Measurements from ENCODE around the gene PHKB.

Gene PHKB

DNA sequence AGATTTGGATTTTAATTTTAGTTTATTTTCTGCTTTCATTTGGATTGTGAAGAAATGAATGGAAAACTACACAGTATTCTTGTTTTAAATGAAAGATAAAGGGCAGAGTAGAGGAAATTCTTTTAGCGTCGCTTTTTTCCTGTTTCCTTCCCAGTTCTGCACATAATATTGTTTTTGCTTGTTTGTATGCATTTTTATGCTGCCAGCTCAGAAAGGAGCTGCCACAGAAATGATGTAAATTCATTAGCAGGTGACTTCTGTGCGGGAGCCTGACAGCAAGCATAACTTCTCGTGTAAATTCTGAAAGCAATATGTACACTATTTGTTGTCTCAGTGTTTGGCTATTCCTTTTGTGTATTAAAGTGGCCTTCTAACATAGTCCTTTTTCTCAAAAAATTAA is 234.6 kb downstream of the PHKB start:
- no peak for DNase-seq

DNA sequence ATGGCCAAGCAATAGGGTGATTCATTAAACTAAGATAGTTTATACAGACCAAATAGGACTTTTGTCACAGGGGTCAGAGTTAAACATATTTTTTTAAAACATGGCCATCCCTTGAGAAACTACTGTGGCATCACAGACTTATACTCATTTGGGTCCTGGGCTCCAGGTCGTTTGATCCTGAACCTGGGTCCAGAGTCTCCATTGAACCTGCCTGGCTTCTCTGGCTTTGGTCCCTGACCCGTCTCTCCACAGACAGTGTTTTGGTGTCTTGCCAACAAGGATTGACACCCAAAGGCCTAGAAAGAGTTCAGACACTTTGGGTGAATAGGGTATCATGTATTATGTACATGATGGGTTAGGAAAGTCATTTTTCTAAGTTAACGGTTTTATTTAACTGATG is 236.7 kb downstream of the PHKB start:
- DNase-seq: no peak

DNA sequence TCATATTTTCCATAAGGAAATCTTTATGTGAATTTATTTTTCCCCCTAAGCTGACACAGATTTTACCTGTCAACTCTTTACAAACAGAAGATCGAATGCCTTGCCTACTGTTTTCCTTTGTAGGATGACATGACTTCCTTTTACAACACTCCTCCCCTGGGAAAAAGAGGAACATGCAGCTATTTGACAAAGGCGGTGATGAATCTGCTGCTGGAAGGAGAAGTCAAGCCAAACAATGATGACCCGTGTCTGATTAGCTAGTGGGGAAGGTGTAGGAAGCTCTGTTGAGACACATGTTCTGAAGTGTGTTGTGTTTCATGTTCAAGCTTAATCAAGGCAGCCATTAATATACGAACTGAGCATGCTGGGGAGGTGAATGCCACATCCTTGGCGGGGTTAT is 238.0 kb downstream of the PHKB start:
- no peak for DNase-seq

DNA sequence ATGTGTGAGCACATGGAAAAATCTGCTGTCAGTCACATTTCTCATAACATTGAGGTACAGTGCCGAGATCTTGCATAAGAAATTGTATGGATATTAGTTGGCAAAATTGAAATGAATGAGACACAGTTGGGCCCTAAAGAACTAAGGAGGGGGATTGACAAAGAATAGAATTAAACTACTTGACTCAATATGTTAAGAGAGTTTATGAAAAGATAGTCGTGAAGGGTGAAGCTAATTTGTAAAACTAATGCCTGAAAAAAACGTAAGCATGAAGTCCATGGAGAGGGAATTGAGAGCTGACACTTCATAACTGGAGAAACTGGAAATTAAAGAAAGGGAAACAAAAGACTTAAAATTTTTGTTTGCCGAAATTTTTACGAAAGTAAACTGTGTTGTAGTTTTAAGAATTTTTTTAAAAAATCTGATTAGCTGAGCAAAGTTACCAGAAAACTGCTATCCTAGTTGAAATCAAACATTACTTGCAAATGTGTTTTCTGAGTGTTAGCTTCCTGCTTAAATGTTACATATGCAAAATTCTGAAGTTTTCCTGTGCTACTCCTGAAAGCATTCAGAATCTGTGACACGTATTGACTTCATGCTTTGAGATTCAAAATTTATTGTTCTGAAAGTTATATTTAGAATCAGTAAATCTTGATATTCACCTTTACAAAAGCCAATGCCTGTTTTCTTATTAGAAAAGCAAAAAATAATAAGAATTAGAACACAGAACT is 239.9 kb downstream of the PHKB start:
- no peak for DNase-seq

DNA sequence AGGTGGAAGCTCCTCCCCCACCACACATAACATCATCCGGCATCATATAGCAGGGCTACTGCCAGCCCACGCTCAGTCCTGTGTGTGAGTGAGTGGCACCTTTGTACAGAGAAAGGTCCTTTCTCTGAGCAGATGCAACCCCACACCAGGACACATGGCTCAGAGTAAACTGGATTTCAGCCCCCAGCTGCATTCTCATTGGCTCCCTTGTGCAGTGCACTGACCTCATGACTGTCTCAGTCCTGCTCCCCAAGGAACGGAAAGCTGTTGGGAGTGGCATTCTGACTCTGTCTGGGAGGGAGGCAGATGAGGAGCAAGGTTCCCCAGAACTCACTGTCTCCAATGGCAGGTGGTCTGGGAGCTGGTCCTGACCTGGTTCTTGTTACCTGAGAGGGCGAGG is 244.1 kb downstream of the PHKB start:
- DNase-seq: no peak

DNA sequence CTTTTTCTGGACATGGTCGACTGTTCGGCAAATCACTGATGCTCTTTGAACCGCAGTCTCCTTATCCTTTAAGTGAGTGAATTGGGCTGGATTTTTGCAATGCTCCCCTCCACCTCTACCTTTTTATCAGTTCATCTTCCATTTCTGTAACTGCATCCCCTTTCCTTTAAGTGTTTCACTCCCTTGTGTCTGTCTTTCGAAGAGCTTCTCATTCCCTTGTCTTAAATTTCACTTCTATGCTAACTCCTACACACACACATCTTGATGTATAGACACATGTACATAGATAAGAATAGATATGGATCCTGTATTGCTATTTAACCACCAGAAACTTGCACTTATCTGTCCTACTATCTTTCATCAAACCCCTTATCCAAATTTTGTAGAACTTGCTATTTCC is 250.7 kb downstream of the PHKB start:
- DNase-seq: no peak

DNA sequence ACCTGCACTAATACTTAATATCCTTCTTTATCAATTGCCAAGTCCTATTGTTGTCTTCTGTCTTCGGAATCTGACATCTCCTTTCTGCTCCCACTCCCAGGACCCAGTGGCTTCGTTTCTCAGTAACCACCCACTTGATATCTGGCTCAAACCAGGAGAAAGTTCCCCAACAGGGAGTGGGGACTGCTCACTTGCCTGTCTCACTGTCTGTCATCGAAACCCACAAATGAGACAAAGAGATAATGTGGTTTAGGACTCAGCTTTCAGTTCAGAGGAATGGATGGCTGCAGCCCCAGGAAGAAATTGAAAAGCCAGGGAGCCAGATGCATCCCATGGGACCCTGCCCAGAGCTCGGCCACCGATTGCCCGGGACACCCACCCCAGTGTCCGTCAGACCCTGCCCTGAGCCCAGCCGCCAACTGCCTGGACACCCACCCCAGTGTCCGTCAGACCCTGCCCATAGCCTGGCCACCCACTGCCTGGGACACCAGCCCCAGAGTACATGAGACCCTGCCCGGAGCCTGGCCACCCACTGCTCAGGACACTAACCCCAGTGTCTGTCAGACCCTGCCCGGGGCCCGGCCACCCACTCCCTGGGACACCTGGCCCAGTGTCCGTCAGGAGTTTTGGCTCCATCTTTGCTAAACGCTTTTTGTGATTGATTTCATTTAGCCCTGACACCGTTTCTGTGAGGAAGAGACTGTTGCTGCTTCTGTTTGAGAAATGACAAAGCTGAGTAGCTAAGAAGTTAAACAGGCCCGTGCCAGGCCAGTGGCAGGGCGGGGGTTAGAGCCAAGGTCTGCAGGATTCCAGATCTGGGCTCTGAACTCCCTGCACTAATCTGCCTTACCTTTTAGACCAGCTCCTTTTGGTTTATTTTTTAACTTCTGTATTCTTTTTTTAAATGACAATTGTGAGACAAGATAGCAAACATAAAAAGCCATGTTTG is 251.4 kb downstream of the PHKB start:
- DNase-seq: no peak

DNA sequence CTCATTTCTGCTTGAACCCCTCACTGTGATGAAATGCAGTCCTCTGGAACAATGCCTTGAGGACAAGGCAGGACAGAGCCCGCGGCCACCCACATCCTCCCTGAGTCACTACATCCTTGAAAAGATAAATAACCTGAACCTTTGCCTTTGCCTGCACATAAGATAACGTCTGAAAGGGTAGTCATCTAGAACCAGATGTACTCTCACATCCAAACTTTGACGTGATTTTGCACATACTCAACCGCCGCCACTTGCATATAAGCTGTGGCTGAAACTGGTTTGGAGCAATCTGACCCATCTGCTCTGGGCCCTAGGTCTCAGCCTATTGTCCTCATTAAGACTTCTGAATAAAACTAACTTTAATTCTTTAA is 252.1 kb downstream of the PHKB start:
- no peak for DNase-seq

DNA sequence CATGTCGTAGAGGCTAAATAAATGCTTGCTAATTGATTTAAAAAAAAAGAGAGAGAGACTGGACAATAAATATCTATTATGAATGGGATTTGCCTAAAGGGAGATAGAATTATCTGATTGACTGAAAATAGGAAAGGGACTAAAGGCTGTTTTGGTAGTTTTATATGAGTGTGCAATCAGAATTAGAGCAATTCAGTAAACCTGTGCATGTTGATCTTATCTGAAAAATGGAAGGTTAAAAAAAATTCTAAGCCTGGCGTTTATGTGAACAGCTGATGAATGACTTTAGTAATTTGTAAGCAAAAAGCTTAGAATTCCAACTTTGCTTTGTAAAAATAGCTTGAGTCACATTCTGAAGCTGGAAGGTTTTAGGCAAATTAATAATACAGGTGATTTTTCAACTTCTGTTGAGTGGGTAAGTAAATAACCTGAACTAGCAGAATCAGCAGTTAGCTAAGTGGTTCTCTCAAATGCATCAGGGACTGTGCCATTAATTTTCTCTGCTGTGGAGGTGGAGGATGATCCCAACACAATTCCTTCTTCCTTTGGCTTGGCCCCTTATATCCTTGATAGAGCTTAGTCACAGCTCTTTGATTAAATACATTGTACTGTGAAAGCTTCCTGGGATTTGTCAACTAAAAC is 254.4 kb downstream of the PHKB start:
- DNase-seq: no peak

DNA sequence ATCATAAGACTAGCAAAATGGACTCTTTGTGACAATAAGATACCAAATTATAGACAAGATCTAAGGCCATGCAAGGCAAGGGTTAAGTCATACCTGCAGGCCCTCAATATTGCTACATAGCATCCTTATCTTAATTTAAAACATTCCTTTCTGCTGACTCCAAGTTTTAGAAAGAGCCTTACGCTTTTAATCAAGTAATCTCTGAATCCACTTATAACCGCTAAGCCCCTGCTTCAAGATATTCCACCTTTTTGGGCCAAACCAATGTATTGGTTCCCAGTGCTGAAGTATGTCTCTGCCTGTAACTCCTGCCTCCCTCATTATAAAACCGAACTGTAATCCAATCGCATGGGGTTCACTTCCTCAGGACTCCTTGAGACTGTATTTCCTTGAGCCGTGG is 255.4 kb downstream of the PHKB start:
- no peak for DNase-seq

DNA sequence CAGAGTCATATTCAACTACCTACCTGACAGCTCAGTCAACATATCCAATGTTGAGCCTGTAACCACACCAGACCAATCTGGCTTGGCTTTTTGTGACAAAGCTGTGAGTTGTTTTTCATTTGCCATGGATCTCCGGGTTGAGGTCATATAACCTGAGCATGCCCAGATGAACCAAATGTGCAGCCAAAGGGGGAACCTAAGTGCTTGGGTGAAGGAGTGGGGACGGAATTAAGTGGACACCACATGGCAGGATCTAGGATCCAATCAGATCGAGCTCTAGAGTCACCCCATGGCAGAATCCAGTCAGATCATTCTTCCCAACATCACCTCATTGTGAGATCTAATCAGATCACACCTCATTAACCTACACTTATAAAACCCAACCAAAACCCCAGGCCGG is 258.6 kb downstream of the PHKB start:
- no peak for DNase-seq

DNA sequence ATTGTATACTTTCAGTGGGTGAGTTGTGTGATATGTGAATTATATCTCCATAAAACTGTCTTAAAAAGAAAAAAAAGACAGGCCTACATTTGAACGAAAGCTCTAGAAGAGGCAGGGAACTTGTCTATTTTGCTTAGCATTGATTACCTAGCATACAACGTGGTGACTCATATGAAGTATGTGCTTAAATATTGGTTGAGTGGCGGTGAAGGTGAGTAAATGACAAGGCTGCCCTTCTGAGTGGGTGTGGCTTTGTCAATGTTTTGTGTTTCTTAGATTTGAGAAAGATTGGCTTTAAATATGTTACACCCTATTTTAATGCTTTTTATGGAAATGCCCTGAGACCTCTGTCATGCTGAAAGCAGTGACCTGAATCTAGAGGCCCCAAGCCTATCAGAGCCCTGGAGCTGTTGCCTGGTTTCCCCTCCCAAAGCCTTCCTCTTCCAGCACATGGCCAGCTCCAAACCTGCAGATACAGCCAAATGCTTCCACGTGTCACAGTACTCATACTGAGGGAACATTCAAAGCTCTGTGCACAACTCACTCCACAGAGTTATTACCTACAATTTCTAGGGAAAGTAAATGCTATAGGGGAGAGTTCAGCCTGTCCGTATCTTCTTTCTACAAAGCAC is 260.0 kb downstream of the PHKB start:
- no peak for DNase-seq

DNA sequence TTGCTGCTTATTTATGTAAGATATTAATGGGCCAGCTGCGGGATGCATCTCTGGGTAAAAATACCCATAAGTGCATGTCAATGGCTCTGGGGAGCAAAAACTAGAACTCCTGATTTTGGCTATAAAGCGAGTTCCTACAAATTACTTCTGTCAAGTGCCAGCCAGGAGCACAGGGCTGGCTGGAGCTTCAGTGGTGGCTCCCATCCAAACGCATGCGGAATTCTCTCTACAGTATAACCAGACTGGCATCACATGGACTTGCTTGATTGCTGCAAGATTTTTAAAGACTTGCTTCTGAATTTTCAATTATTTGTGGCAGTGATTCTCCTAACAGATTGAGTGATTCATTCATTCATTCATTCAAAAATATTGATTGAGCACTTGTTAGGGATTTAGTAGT is 260.9 kb downstream of the PHKB start:
- DNase-seq: no peak

DNA sequence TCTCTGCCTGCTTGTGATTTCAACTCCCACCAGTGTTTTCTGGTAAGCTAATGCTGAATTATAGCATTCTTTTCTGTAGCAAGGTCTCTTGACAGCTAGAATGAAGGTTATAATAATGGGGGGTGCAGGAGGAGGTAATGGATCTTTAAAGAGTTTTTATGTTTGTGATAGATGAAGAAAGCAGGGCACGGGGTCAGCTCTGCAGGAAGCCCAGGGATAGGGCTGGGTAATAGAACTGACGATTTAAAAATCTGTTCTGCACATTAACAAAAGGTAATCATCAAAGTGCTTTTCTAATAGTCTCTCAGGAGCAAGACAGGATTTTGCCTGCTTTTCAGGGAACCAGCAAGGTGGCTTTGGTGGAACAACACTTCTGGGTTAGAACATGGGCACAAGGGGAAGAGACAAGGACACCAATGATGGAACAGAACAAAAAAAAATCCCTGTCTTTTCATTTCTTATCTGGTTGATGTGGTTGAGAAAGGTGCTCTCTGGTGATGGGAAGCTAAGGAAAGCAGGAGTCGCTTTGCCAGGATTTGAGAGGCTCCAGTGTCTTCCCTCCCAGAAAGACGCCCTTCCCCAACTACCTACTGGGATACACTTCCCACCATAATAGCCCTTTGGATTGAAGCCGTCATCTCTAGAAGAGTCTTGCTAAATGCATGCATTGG is 263.1 kb downstream of the PHKB start:
- no peak for DNase-seq

DNA sequence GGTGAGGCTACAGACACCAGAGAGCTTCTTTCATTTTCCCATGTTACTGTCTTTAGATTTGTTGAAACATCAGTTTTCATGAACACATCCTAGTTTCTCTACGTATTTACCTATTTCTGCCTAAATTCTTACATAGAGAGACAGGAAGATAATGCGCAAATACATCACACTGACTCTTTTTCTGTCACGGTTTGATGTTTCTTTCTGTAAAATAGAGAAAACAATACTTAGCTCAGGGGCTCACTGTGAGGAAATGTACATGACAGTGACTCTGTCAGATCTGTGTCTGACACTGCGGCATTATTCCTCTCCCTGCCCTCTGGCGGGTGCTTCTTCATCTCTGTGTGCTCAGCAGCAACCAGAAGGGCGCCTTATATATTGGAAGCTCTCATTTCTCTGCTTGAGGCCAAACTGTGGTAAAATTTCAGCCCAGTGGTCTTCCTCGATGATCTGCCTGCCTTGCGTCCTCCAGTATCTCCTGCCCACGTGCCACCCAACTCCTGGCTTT is 264.1 kb downstream of the PHKB start:
- DNase-seq: no peak

DNA sequence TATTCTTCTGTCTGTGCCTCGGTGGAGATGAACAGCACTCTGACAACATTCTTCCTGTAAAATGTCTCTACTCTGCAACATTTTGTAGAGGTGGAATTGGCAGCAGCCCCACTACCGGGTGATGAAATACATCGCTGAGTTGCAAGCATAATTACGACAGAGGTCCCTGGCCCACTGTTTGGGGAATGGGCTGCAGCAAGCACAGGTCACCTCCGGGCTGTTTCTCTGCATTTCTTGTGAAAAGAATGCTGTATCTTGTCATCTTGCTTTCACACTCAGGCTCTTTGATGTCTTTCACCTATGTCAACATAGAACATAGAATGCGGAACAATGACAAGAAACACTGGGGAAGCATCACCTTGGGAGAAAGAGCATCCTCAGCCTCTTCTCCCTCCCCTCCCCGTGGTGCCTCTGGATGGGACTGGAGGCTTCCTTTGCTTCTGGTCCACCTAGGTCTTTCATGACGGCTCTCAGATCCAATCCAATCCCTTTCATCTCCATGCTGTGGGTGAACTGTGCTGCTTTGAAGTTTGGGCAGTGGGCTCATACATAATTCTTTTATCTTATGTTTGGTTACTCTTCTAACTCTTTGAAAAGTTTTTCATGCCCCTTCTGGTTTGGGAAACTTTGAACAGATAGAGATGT is 265.0 kb downstream of the PHKB start:
- no peak for DNase-seq

DNA sequence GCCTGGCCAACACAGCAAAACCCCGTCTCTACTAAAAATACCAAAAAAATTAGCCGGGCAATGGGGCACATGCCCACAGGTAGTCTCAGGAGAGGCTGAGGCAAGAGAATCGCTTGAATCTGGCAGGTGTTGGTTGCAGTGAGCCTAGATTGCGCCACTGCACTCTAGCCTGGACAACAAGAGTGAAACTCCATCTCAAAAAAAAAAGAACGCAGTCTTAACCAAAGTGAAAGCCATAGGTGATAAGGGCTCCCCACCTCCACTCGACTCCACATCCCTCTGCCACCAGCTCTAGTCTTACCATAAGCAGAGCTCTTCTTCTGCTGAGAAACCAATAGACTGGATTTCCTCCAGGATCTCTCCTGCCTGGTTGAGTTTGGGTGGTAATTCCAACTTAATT is 266.0 kb downstream of the PHKB start:
- no peak for DNase-seq

DNA sequence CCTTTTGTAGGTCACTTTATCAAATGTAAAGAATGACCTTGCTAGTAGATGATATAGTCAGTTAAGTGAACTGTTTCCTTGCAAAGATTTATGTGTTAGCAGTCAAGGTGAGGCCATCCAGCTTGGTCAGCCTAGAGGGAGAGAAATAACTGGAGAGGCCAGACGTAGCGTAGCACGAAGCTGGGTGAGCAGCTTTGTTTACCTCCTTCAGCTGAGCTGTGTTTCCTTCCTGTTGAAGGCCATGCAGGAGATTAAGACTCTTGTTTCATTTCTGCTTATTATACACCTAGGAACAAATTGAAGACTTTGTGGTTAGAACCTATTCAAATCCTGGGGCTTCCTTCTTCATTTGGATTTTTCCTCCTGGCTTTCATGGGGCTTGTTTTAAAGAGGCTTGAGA is 267.1 kb downstream of the PHKB start:
- DNase-seq: no peak

DNA sequence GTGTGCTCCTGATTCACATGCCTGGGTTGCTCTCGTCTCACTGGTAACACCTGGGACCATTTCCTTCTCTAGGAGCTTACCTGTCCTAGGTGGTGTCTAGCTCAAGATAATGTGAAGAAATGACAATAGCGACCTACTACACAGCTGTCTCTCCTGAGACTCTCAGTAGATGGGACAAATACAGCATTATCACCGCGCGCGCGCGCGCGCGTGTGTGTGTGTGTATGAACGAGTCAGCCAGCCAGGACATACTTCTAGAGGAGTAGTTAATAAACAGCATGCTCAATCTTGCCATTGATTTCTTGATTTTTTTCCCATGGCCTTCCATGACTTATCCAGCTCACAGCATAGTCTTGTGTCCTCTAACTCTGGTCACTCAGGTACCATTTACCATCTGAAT is 268.6 kb downstream of the PHKB start:
- no peak for DNase-seq

DNA sequence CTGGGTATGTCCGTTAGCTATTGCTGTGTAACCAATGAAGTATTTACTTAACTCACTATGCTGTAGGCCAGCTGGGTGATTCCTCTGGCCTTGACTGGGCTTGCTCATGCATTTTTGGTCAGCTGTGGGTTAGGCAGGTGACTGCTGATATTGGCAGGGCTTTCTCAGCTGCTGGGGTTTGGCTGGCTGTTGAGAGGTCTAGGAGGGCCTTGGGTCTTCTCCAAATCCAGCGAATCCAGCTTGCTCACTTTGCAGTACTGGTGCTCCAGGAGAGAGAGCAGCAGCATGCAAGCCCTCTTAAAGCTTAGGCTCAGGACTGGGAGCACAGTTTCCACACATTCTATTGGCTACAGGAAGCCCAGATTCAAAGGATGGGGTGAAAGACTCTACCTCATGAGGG is 270.1 kb downstream of the PHKB start:
- no peak for DNase-seq

DNA sequence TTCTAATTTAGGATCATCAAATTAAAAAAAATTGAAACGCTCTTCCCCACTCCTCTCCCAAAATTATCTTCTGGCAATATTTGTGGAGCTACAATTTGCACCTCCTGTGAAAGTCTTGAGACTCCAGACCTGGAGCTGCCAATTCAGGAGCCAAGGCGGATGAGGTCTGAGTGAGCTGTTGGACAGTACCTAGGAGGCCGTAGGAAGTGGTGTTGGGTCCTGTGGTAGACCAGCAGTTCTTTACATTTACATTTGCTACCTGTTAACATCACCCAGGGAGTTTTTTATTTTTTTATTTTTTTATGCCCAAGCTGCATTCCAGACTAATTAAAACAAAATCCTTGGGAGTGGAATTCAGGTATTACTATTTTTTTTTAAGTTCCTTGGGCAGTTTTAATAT is 271.0 kb downstream of the PHKB start:
- no peak for DNase-seq

DNA sequence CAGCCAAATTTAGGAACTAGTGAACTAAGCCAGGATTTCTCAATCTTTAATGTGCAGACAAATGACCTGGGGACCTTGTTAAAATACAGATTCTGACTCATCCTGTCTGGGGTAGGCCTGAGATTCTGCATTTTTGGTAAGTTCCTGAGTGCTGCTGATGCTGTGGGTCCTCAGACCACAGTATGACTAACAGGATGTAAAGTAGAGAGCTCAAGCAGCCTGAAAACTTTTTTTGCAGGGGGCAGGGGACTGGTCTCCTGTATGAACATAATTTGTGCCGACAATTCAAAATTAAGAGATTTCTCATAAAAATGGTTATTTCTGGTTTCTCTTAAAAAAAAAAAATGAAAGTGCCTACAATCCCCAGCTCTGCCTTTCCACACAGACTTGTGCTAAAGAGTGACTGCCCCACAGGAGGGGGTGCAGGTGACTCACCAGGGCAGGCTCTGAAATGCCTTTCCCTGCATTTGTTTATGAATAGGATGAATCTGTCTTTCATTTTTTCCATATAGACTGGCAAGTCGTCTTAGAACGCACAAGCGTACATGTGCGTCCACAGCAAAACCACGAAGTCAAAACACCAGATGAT is 271.5 kb downstream of the PHKB start:
- DNase-seq: no peak

Measured in activated CD4-positive, CD25-positive, alpha-beta regulatory T cell (primary cell).